GM18909 (cell line): ENCODE data around the gene SOSTDC1.
"Not testable (repeated sequence)": the region's sequence is repeated elsewhere in the genome, so short reads cannot be mapped to it uniquely, and the experiment has no call there.

Experiments
- ATAC-seq: cut with Tn5 transposase; IDR thresholded peaks from one replicate; pipeline ENCODE4 v1.9.1; 2021; ENCODE audit warnings: mild to moderate bottlenecking; ENCODE audit not compliant: unreplicated experiment, poor library complexity

SOSTDC1 gene

GRCh38 chr7:16463520-16463919 is 2.0 kb downstream of the SOSTDC1 start:
- no peak for ATAC-seq

GRCh38 chr7:16462431-16462889 is 3.1 kb downstream of the SOSTDC1 start:
- ATAC-seq = no peak

DNA sequence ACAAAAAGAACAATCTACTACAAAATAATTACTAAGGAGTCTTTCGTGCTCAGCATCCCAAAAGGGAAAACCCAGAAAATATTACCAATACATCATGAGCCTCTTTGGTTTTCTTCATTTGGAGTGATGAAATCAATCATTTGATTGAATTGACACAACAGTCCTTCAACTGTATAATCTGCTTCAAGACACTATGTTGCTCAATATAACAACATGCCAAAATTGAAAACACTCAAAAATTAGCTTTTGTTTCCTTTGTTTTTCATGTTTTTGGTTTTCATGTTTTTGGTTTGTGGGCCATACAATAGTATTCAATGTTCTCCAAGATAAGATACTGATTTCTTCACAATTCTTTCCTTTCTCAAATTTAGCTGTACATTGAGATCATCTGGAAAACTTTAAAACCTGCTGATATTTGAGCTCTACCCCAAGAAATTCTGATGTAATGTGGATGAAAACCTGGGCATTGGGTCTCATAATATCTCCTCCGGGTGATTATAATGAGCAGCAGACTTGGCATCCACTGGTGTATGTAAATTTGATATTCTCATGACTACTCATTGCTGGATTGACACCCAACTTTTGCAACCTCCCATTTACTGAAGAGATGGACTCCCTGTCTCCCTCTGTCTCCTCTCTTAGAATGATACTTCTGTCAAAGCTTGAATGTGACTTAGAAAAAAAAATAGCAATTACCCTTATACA is 4.6 kb downstream of the SOSTDC1 start:
- ATAC-seq = no peak

- ATAC-seq = not testable (repeated sequence)
Observed at GRCh38 chr7:16456303-16456702, 9.2 kb downstream of the SOSTDC1 start.

DNA sequence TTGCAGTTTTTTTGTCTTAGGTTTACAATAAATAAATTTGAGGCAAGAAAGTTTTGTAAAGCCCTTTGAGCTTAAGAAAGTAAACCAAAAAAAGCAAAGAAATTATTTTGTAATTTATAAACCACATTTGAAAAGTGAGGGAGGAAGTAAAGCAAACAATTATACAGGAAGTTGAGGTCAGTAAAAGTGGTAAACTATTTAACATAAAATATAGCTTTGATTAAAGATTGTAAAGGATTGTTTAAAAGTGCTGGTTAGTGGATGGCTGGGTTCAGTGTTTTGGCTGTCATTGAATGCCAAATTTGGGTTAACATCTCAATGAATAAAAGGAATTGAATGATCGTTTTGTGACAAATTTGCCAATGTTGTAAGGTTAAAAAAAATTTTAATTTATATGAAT is 9.9 kb downstream of the SOSTDC1 start:
- ATAC-seq = no peak

DNA sequence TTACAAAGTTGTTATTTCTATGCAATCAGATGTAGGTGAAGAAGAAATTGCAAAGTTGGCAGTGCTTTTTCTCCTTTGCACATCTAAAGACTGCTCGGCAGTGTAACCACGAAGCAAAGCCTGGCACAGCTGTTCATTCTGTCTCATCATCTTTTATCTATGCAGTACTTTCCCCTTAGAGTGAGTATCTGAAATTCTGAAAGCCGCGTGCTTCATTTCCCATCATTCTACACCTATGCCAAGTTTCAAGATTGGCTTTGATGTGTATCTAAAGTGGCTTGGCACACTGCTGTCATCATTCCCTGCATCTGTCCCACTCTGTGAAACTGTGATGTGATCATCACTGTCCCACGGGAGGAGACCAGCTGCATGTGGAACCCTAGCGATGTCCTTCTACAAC is 15.2 kb downstream of the SOSTDC1 start:
- ATAC-seq = no peak

- no peak for ATAC-seq
Observed at GRCh38 chr7:16447876-16448275, 17.7 kb downstream of the SOSTDC1 start.

DNA sequence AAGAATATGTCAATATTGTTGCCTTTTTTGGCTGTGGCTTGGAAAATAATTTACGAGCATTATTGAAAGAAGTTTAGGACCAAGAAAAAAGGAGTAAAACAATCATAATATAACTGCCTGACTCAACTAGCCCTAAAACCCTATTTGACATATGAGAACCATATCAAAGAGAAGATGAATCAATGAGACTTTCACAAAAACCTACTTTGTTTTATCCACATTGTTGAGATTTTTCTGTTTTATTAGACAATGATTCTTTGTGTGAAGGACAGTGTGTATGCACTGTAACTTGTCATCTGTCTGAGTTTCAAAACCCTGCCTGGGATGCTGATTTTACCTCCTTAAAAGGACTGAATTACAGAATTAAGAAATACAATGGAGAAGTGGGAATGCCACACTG is 19.0 kb downstream of the SOSTDC1 start:
- no peak for ATAC-seq

GRCh38 chr7:16443871-16444270 is 21.7 kb downstream of the SOSTDC1 start:
- not testable (repeated sequence) for ATAC-seq

DNA sequence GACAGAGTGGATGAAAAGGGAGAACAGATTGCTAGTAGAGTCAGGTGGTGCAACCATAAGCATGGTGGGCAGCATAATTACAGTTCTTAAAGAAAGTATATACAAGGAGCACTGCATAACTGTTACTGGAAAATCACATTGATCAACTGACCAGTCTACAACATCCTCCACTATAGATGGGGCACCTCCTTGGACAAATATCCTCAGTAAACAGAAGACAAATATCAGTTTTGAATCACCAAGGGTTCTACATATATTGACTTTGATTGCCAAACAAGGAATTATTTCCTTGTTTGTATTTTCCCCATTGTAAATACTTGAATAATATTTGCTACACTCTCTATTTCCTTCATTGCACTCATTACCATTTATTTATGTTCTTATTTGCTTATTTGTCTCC is 26.6 kb downstream of the SOSTDC1 start:
- ATAC-seq = no peak

DNA sequence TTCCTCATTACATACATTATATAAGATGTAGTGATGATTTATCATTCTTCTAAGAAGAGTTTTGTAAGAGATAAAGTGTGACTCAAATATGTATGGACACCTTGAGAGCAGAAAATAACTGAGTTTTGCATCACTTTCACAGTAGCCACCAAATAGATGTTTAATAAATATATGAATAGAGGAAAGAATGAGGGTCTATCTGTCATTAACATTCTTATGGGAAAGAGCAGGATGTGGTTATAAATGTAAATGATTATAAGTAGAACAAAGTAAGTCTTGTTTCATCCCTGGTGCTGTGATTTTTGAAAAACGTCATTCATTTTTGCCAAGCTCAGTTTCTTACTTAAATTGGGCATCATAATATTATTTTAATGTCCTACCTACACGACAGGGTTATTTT is 29.2 kb downstream of the SOSTDC1 start:
- no peak for ATAC-seq

DNA sequence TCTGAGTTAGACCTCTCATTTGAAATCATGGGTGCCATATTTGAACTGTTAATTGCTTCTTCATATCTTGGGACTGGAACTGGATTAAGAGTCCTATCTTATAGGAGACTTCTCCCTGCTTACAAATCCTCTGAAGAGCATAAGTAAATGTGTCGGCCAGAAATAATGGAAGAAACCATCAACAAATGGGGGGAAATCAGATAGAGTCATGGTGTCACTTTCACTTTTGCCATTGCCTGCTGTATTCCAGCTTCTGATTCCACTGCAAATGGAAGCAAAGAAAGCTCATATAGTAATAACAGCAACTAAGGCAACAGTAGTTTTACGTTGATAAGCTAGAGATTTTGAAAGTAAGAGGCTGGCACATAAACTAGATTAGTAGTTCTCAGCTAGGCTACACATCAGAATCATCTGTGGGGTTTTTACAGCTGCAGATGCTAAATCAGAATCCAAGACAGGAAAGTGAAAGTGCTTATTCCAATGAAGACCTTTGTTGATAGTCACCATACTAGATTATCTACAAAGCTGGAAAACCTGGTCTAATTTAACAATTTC is 31.9 kb downstream of the SOSTDC1 start:
- ATAC-seq = no peak

DNA sequence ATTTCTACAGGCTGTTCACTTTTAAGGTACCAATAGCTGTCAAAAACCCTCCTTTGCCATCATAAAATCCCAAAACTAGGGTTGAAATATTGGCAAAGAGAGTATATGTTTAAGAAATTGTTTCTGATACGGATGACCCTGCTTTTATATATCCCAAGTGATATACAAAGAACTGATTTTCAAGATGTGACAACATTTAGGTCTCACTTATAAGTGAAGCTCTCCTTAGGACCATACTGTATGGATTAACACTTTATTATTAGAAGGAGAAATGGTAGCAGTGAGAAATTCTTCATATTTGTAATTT is 33.2 kb downstream of the SOSTDC1 start:
- no peak for ATAC-seq

- peak; percentile 78 for ATAC-seq
Observed at GRCh38 chr7:16431646-16432424, 33.7 kb downstream of the SOSTDC1 start.

GRCh38 chr7:16430133-16430532 is 35.4 kb downstream of the SOSTDC1 start:
- ATAC-seq = no peak

- ATAC-seq = no peak
Observed at GRCh38 chr7:16428672-16429071, 36.9 kb downstream of the SOSTDC1 start.

- no peak for ATAC-seq
Observed at GRCh38 chr7:16428182-16428581, 37.4 kb downstream of the SOSTDC1 start.

- ATAC-seq = no peak
Observed at GRCh38 chr7:16423761-16424160, 41.8 kb downstream of the SOSTDC1 start.

- ATAC-seq = no peak
Observed at GRCh38 chr7:16422917-16423316, 42.6 kb downstream of the SOSTDC1 start.

DNA sequence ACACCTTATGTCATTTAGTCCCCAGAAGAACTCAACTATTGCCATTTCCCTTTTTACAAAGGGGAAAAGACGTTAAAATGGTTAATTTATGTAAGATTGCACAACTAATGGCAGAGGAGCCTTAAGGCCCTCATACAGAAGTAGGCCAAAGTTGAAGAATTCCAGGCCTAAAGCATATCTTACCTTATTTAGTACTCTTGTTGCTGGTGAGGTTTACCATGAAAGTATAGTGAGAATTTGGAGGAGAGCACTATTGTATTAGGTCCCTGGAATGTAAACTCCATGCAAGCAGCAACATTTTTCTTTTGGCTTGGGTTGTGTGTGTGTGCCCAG is 43.5 kb downstream of the SOSTDC1 start:
- no peak for ATAC-seq

DNA sequence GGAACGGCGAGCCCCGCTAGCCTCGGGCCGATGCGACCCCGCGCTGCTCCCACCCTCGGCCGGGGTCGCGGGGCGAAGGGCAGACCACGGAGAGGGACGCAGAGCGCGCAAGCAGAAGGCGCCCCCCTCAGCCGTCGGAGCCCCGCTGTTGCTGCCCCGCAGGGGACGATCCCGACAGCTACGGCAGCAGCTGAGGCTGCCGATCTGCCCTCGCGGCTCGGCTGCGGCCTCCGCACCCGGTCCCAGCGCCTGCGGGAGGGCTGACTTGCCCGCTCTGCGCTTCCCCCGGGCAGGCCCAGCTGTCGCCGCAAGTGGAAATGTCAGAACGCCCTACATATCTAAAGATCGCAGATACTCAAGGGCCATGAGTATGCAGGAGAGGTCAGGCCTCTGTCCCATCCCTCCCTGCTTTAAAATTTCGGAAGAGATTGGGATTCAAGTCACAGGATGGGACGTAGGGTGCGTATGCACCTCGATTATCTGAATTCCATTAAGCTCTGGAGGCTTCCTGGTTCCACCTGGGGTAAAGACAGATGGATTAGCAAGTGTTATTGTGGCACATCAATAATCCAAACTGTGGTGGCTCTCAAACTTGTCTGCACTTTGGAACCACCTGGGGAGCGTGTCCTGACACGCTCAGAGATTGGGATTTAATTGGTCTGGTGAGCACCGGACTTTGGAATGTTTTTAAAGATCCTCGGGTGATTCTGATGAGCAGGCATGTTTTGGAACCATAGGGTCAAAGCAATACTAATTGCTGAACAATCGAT is 44.0 kb downstream of the SOSTDC1 start, which contains the start of gene CRPPA:
TSS of gene CRPPA (minus strand) at position 206 of the 770 bp plus-strand sequence. CDS start 216 bp downstream, outside the sequence.
- ATAC-seq = peak; percentile 40
